ENCODE data around the gene SUMO1. TPM values are rescaled to one million over a fixed set of nuclear protein-coding genes. Genes with fewer than 3 reads are reported as not detected.

Gene SUMO1
- total and polyA plus RNA-seq, 9 of the 15 experiments (the other 6 are each of a cell fraction or from before 2014, with no cell fraction given) = 63.7 to 292 (median 92.0) TPM

GRCh38 chr2:202269585-202269984, 31.2 kb upstream of the SUMO1 start (continued):
- TF ChIP-seq ARID1B (IDR thresholded peaks at IDR 0.05) (0 out of 2 replicates have a peak, but pooled peaks have one; percentile 21), TAF7 (tag; IDR thresholded peaks at IDR 0.05) (no peak), TOE1 (IDR thresholded peaks at IDR 0.05; ENCODE audit: borderline replicate concordance) (peak; percentile 64; the same call in 1 of the 2 replicates), TOE1 (CRISPR knock-in tag; IDR thresholded peaks at IDR 0.05; ENCODE audit: borderline replicate concordance, low read depth) (no peak), ZFPM2 (CRISPR knock-in tag; IDR thresholded peaks at IDR 0.05) (no peak), NBN (IDR thresholded peaks at IDR 0.05; ENCODE audit: low read depth) (peak; percentile 15; the same call in 1 of the 2 replicates), ZNF699 (CRISPR knock-in tag; IDR thresholded peaks at IDR 0.05; ENCODE audit: insufficient replicate concordance) (no peak), CHD2 (IDR thresholded peaks at IDR 0.05; ENCODE audit: low read depth, low read length) (no peak), SIN3A (IDR thresholded peaks at IDR 0.05; ENCODE audit: borderline replicate concordance in 2 of 2, control insufficient read depth in 1 of 2, low read depth in 2 of 2, low read length in 2 of 2) (peak in 1 of 2 experiments; percentile 16; a peak in 1 of 4 replicates), ADNP (tag; IDR thresholded peaks at IDR 0.05) (no peak), PHTF2 (CRISPR knock-in tag; IDR thresholded peaks at IDR 0.05) (no peak), ESRRB (CRISPR knock-in tag; IDR thresholded peaks at IDR 0.05; ENCODE audit: borderline replicate concordance) (no peak), DPF2 (IDR thresholded peaks at IDR 0.05) (peak; percentile 12; the same call in 1 of the 2 replicates), SPI1 (IDR thresholded peaks at IDR 0.05; ENCODE audit: borderline replicate concordance, low read depth, low read length) (peak; percentile 50; the same call in 1 of the 2 replicates), YY1 (IDR thresholded peaks at IDR 0.05; ENCODE audit: borderline replicate concordance in 1 of 3, control insufficient read depth in 1 of 3, extremely low read depth in 1 of 3, insufficient read depth in 3 of 3, insufficient read length in 1 of 3, insufficient replicate concordance in 2 of 3, low read depth in 1 of 3, low read length in 2 of 3) (peak in 1 of 3 experiments; percentile 11), TAF9B (IDR thresholded peaks at IDR 0.05; ENCODE audit: partially characterized antibody) (peak; percentile 53), FIP1L1 (IDR thresholded peaks at IDR 0.05; ENCODE audit: low read depth, low read length, poor library complexity, severe bottlenecking) (no peak), ZFP36 (IDR thresholded peaks at IDR 0.05; ENCODE audit: low read depth, low read length, partially characterized antibody) (no peak), BCOR (IDR thresholded peaks at IDR 0.05) (0 out of 2 replicates have a peak, but pooled peaks have one; percentile 8), NKRF (IDR thresholded peaks at IDR 0.05; ENCODE audit: borderline replicate concordance) (peak; percentile 82), HNRNPK (IDR thresholded peaks at IDR 0.05; ENCODE audit: low read depth, low read length, poor library complexity, severe bottlenecking) (no peak)
- TF ChIP-seq, protein P1, sequence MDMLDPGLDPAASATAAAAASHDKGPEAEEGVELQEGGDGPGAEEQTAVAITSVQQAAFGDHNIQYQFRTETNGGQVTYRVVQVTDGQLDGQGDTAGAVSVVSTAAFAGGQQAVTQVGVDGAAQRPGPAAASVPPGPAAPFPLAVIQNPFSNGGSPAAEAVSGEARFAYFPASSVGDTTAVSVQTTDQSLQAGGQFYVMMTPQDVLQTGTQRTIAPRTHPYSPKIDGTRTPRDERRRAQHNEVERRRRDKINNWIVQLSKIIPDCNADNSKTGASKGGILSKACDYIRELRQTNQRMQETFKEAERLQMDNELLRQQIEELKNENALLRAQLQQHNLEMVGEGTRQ (CRISPR knock-in tag; IDR thresholded peaks at IDR 0.05) = peak; percentile 72
- TF ChIP-seq, protein P2, sequence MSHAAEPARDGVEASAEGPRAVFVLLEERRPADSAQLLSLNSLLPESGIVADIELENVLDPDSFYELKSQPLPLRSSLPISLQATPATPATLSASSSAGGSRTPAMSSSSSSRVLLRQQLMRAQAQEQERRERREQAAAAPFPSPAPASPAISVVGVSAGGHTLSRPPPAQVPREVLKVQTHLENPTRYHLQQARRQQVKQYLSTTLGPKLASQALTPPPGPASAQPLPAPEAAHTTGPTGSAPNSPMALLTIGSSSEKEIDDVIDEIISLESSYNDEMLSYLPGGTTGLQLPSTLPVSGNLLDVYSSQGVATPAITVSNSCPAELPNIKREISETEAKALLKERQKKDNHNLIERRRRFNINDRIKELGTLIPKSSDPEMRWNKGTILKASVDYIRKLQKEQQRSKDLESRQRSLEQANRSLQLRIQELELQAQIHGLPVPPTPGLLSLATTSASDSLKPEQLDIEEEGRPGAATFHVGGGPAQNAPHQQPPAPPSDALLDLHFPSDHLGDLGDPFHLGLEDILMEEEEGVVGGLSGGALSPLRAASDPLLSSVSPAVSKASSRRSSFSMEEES (CRISPR knock-in tag; IDR thresholded peaks at IDR 0.05) = peak; percentile 68
- TF ChIP-seq, protein P3, sequence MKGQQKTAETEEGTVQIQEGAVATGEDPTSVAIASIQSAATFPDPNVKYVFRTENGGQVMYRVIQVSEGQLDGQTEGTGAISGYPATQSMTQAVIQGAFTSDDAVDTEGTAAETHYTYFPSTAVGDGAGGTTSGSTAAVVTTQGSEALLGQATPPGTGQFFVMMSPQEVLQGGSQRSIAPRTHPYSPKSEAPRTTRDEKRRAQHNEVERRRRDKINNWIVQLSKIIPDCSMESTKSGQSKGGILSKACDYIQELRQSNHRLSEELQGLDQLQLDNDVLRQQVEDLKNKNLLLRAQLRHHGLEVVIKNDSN (CRISPR knock-in tag; IDR thresholded peaks at IDR 0.05) = peak; percentile 81

All from K562 (cell line).